A673 (cell line): ENCODE measurements around the gene STX18. TPM values are rescaled to one million over a fixed set of nuclear protein-coding genes. Genes with fewer than 3 reads are reported as not detected.

ENCODE experiments used
- BruUV-seq: library from RNA; stranded (reverse); fragments of 400-500 nt; replicated peaks from 2 replicates; lab custom pipeline; 2021; lab: Mats Ljungman, UMichigan
- CTCF ChIA-PET: fragments of 300-600 bp; sonication (Branson Sonifier 250); formaldehyde crosslinking; loops from one replicate; lab custom pipeline; 2022; ENCODE audit warnings: antibody characterized with exemption; lab: Charles Lee
- POLR2A ChIA-PET: fragments of 300-600 bp; sonication (Branson Sonifier 250); formaldehyde crosslinking; loops from one replicate; lab custom pipeline; 2022; ENCODE audit warnings: antibody characterized with exemption; ENCODE audit not compliant: low non-redundant PET; lab: Charles Lee
- DNase-seq: peaks from one replicate; pipeline ENCODE4 v3.0.0-alpha.2; 2015; ENCODE audit warnings: low spot score
- H3K27ac ChIP-seq: fragments of 200-600 bp; sonication (generic); 2 replicates; pipeline ENCODE4 v1.5.1; 2016; ENCODE audit warnings: mixed run types, low read depth, mild to moderate bottlenecking, mixed read lengths, antibody characterized with exemption, low read length; ENCODE audit not compliant: poor library complexity, severe bottlenecking
- H3K27me3 ChIP-seq: fragments of 200-600 bp; sonication (generic); replicated peaks from 2 replicates; pipeline ENCODE4 v1.6.1; 2017; ENCODE audit warnings: mixed run types, low read depth, mild to moderate bottlenecking, mixed read lengths, antibody characterized with exemption, low read length; ENCODE audit not compliant: insufficient read depth, poor library complexity
- H3K36me3 ChIP-seq: fragments of 200-600 bp; sonication (generic); 2 replicates; pipeline ENCODE4 v1.6.1; 2016; ENCODE audit warnings: mixed run types, mild to moderate bottlenecking, mixed read lengths, antibody characterized with exemption, low read length; ENCODE audit not compliant: insufficient read depth, poor library complexity, severe bottlenecking
- H3K4me1 ChIP-seq: fragments of 200-600 bp; sonication (generic); 2 replicates; pipeline ENCODE4 v1.6.1; 2017; ENCODE audit warnings: mixed run types, mild to moderate bottlenecking, mixed read lengths, antibody characterized with exemption, low read length; ENCODE audit not compliant: insufficient read depth, poor library complexity, severe bottlenecking
- H3K4me3 ChIP-seq: fragments of 200-600 bp; sonication (generic); 2 replicates; pipeline ENCODE4 v1.5.1; 2016; ENCODE audit warnings: low read depth, mixed run types, mild to moderate bottlenecking, mixed read lengths, low read length; ENCODE audit not compliant: poor library complexity, severe bottlenecking
- H3K9me3 ChIP-seq: fragments of 200-600 bp; sonication (generic); 2 replicates; pipeline ENCODE4 v1.6.1; 2016; ENCODE audit warnings: mixed run types, low read depth, mild to moderate bottlenecking, mixed read lengths, antibody characterized with exemption, low read length; ENCODE audit not compliant: poor library complexity, severe bottlenecking
- EZH2 ChIP-seq: fragments of 200-600 bp; sonication (generic); IDR thresholded peaks from 2 replicates; pipeline ENCODE4 v1.6.1; 2017; ENCODE audit warnings: borderline replicate concordance, low read depth, mild to moderate bottlenecking, mixed read lengths, antibody characterized with exemption, low read length; ENCODE audit not compliant: poor library complexity, severe bottlenecking
- intact Hi-C: fragments of 100-400 bp; cut with micrococcal nuclease; formaldehyde crosslinking; loops from one replicate; pipeline ENCODE4 v1.10.0; 2022; ENCODE audit not compliant: unreplicated experiment
- total RNA-seq: library from RNA; stranded (reverse); gene quantifications from 2 replicates; pipeline ENCODE4 v1.2.3, GENCODE V29; 2021
- TF ChIP-seq, protein P1 (sequence below): fragments of 300-800, 200-600 bp; sonication (generic); conservative IDR thresholded peaks from 2 replicates; pipeline ENCODE4 v1.5.1; 2017; ENCODE audit warnings: low read depth, mild to moderate bottlenecking, antibody characterized with exemption, low read length, moderate library complexity, mixed read lengths

Gene STX18
- total RNA-seq, 1 experiment from 2014 or later, result 34.3 TPM

DNA sequence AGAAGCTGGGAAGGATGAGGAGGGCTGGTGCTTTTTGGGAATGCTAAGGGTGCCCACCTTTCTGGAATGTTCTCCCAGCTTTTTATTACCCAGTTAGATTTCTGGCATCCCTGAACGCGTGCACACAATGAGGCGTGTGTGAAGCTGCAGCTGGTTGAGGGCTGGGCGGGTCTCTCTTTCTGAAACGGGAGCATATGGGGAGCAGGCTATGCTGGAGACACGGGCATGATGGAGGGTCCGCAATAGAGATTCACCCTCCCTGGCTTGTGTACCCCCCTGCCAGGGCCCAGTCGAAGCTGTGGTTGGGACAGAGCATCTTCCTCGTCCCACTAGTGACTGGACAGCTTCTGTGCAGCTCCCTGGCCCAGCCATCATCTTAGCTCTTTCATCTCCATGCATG, 146.5 kb downstream of the STX18 start:
- no TSS peak for BruUV-seq
- CTCF ChIA-PET, result no interaction called here
- H3K27ac ChIP-seq, result no peak overlapping the region
- no peak for TF ChIP-seq EZH2
- TF ChIP-seq, protein P1, sequence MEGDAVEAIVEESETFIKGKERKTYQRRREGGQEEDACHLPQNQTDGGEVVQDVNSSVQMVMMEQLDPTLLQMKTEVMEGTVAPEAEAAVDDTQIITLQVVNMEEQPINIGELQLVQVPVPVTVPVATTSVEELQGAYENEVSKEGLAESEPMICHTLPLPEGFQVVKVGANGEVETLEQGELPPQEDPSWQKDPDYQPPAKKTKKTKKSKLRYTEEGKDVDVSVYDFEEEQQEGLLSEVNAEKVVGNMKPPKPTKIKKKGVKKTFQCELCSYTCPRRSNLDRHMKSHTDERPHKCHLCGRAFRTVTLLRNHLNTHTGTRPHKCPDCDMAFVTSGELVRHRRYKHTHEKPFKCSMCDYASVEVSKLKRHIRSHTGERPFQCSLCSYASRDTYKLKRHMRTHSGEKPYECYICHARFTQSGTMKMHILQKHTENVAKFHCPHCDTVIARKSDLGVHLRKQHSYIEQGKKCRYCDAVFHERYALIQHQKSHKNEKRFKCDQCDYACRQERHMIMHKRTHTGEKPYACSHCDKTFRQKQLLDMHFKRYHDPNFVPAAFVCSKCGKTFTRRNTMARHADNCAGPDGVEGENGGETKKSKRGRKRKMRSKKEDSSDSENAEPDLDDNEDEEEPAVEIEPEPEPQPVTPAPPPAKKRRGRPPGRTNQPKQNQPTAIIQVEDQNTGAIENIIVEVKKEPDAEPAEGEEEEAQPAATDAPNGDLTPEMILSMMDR, result no peak
- H3K27me3 ChIP-seq, result peaks cover 4% of the 10 kb centered on the region
- no peaks in the 10 kb centered on the region for H3K36me3 ChIP-seq
- POLR2A ChIA-PET, result no interaction called here
- intact Hi-C loops, result no loop called here
- H3K9me3 ChIP-seq, result no peaks in the 10 kb centered on the region
- no peak overlapping the region for H3K4me3 ChIP-seq
- H3K4me1 ChIP-seq, result peaks cover 17% of the 10 kb centered on the region
- no peak for DNase-seq

DNA sequence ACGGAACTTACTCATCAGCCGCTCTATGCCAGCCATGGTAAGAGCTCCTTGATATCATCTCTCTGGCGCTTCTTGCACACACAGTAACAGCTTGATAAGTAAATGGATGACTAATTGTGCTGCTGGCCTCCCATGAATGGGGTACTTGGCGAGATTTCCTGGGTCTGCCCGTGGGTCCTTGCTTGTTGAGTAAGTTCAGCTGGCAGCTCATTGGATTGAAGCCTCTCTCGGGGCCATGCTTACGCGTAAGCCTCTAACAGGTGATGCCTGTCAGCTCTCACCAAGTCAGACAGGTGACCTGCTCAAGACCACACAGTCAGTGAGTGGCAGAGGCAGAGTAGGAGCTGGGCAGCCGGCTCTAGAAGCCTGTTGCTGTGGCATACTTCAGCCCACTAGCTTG, 147.2 kb downstream of the STX18 start:
- intact Hi-C loops, result no loop called here
- H3K9me3 ChIP-seq, result no peaks in the 10 kb centered on the region
- POLR2A ChIA-PET, result no interaction called here
- H3K27ac ChIP-seq, result no peak overlapping the region
- no peaks in the 10 kb centered on the region for H3K36me3 ChIP-seq
- BruUV-seq, result no TSS peak
- TF ChIP-seq, protein P1, result no peak
- TF ChIP-seq EZH2, result no peak
- no peak overlapping the region for H3K4me3 ChIP-seq
- H3K4me1 ChIP-seq, result peaks cover 17% of the 10 kb centered on the region
- peak; percentile 39 for DNase-seq
- H3K27me3 ChIP-seq, result peaks cover 4% of the 10 kb centered on the region
- CTCF ChIA-PET, result no interaction called here

DNA sequence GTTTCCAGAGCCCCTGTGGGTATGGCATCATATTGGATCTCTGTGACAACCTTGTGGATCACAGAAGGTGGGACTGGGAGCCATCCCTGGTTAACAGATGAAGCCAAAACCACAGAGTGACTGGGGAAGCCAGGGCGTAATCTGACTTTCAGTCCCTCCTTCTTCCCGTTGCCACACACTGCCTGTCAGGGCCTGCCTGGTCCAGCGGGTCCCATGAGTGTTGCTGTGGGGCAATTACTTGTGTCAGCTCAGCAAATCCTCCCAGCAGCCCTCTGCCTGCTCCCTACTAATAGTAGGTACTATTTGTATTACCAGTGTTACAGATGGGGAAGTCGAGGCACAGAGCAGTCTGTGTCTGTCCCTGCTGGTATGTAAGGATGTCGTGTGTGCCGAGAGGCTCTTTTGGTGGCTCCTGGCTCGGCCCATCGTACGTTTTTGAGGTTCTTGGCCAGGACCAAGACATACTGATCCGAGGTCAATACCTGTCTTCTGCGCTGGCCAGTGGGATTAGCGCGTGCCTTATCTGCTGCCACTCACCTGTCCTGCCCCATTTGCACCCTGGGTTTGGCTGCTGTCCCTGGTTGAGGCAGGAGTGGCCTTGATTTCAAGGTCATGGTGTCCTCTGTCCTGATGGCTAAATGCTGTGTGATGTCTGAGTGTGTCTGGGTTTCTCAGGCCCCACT, 149.2 kb downstream of the STX18 start:
- Histone ChIP-seq H3K27me3 (peaks cover 21% of the 10 kb centered on the region), H3K4me1 (peaks cover 22% of the 10 kb centered on the region), H3K4me3 (no peak overlapping the region), H3K36me3 (no peaks in the 10 kb centered on the region), H3K9me3 (no peaks in the 10 kb centered on the region), H3K27ac (no peak overlapping the region)
- no peak for DNase-seq
- ChIA-PET POLR2A (no interaction called here), CTCF (no interaction called here)
- intact Hi-C loops, result no loop called here
- TF ChIP-seq, protein P1, result no peak
- no peak for TF ChIP-seq EZH2
- no TSS peak for BruUV-seq
